Loucy (cell line): ENCODE measurements around the gene PRKN.

Source experiments
- EZH2phosphoT487 ChIP-seq: fragments of 200-600 bp; IDR thresholded peaks from 2 replicates; pipeline ENCODE4 v1.6.1; 2018; ENCODE audit warnings: antibody characterized with exemption, mild to moderate bottlenecking, moderate library complexity, borderline replicate concordance
- TF ChIP-seq, protein P1 (sequence below): fragments of 200-600 bp; sonication (generic); conservative IDR thresholded peaks from 2 replicates; pipeline ENCODE4 v1.5.1; 2014; ENCODE audit warnings: mild to moderate bottlenecking, antibody characterized with exemption, low read length

DNA sequence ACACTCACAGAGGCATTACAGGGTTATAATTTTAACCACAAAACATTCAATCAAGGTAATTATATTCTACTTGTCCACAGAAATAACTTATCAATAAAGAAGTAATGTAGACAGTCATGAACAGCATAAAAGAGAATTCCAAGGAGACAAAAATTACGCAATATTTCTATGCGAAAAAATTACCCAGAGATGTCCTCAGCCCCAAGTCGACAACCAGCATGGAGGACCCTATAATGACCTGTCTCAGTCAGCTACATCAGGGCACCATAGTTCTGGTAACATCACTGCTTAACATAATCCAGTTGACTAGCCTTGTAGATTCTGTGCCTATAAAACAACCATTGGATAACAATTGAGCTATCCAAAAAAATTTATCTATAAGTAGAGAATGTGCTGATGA lies 579.8 kb downstream of the PRKN start:
- TF ChIP-seq EZH2phosphoT487: no peak
- TF ChIP-seq, protein P1, sequence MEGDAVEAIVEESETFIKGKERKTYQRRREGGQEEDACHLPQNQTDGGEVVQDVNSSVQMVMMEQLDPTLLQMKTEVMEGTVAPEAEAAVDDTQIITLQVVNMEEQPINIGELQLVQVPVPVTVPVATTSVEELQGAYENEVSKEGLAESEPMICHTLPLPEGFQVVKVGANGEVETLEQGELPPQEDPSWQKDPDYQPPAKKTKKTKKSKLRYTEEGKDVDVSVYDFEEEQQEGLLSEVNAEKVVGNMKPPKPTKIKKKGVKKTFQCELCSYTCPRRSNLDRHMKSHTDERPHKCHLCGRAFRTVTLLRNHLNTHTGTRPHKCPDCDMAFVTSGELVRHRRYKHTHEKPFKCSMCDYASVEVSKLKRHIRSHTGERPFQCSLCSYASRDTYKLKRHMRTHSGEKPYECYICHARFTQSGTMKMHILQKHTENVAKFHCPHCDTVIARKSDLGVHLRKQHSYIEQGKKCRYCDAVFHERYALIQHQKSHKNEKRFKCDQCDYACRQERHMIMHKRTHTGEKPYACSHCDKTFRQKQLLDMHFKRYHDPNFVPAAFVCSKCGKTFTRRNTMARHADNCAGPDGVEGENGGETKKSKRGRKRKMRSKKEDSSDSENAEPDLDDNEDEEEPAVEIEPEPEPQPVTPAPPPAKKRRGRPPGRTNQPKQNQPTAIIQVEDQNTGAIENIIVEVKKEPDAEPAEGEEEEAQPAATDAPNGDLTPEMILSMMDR: no peak
